DMS114 treated with DMSO at 0.1 percent for 48 hours (cell line): ENCODE measurements around the gene ARHGAP28.
A peak's percentile ranks its signal among the peaks of the same experiment; 100 is the strongest.
"Not testable (repeated sequence)": the region's sequence is repeated elsewhere in the genome, so short reads cannot be mapped to it uniquely, and the experiment has no call there.

ENCODE experiments used
- DNase-seq: peaks from one replicate; lab custom pipeline; 2025; ENCODE audit not compliant: unreplicated experiment; lab: John Stamatoyannopoulos, UW

Gene ARHGAP28

GRCh38 chr18:6891788-6892187 is 162.3 kb downstream of the ARHGAP28 start:
- no peak for DNase-seq

- DNase-seq, result no peak
Measured at GRCh38 chr18:6901286-6901926, 171.9 kb downstream of the ARHGAP28 start.

- DNase-seq, result no peak
Measured at GRCh38 chr18:6917072-6917471, 187.6 kb downstream of the ARHGAP28 start.

GRCh38 chr18:6920099-6920955 is 190.8 kb downstream of the ARHGAP28 start:
- peak; percentile 61 for DNase-seq

- DNase-seq, result no peak
Measured at GRCh38 chr18:6921571-6921970, 192.1 kb downstream of the ARHGAP28 start.

GRCh38 chr18:6923220-6923619 is 193.7 kb downstream of the ARHGAP28 start:
- no peak for DNase-seq

- no peak for DNase-seq
Measured at GRCh38 chr18:6927153-6927552, 197.6 kb downstream of the ARHGAP28 start.

GRCh38 chr18:6928359-6928758 is 198.8 kb downstream of the ARHGAP28 start:
- no peak for DNase-seq

GRCh38 chr18:6929370-6930102 is 200.0 kb downstream of the ARHGAP28 start:
- peak; percentile 84 for DNase-seq

- no peak for DNase-seq
Measured at GRCh38 chr18:6934859-6935258, 205.3 kb downstream of the ARHGAP28 start.

GRCh38 chr18:6938003-6938402 is 208.5 kb downstream of the ARHGAP28 start:
- DNase-seq, result no peak

- DNase-seq, result not testable (repeated sequence)
Measured at GRCh38 chr18:6938403-6938802, 208.9 kb downstream of the ARHGAP28 start.

GRCh38 chr18:6939972-6940371 is 210.5 kb downstream of the ARHGAP28 start:
- DNase-seq, result no peak

- no peak for DNase-seq
Measured at GRCh38 chr18:6940451-6940850, 210.9 kb downstream of the ARHGAP28 start.

GRCh38 chr18:6941996-6942395 is 212.5 kb downstream of the ARHGAP28 start:
- DNase-seq, result no peak

GRCh38 chr18:6942742-6943141 is 213.2 kb downstream of the ARHGAP28 start:
- no peak for DNase-seq

- DNase-seq, result no peak
Measured at GRCh38 chr18:6943143-6943542, 213.6 kb downstream of the ARHGAP28 start.

GRCh38 chr18:6947338-6948030 is 218.0 kb downstream of the ARHGAP28 start:
- DNase-seq, result no peak

- no peak for DNase-seq
Measured at GRCh38 chr18:6948281-6949055, 219.0 kb downstream of the ARHGAP28 start.

GRCh38 chr18:6949800-6950586 is 220.5 kb downstream of the ARHGAP28 start:
- DNase-seq, result no peak
